Kidney epithelial cell (primary cell): ENCODE data around the gene MTCL3.

Experiments used
- DNase-seq: peaks from one replicate; pipeline ENCODE4 v3.0.0-alpha.2; 2010; ENCODE audit warnings: low read depth
- H3K27me3 ChIP-seq: 2 replicates; pipeline ENCODE4 v1.6.0; 2011; ENCODE audit warnings: low read length; ENCODE audit not compliant: control insufficient read depth, insufficient read depth
- H3K36me3 ChIP-seq: 2 replicates; pipeline ENCODE4 v1.5.1; 2011; ENCODE audit warnings: low read length; ENCODE audit not compliant: control insufficient read depth, insufficient read depth
- H3K4me3 ChIP-seq: 2 replicates; pipeline ENCODE4 v1.5.1; 2011; ENCODE audit warnings: low read depth, mild to moderate bottlenecking, control low read depth, low read length
- TF ChIP-seq, protein P1 (sequence below): IDR thresholded peaks from 2 replicates; pipeline ENCODE4 v1.5.1; 2011; ENCODE audit warnings: mild to moderate bottlenecking, moderate library complexity, low read length, control low read depth, inconsistent platforms; ENCODE audit not compliant: insufficient read depth, poor library complexity, severe bottlenecking

Gene MTCL3

GRCh38 chr6:127464161-127464880, 54.8 kb downstream of the MTCL3 start:
- Histone ChIP-seq H3K27me3 (no peaks in the 10 kb centered on the region), H3K4me3 (no peak overlapping the region), H3K36me3 (no peaks in the 10 kb centered on the region)
- TF ChIP-seq, protein P1, sequence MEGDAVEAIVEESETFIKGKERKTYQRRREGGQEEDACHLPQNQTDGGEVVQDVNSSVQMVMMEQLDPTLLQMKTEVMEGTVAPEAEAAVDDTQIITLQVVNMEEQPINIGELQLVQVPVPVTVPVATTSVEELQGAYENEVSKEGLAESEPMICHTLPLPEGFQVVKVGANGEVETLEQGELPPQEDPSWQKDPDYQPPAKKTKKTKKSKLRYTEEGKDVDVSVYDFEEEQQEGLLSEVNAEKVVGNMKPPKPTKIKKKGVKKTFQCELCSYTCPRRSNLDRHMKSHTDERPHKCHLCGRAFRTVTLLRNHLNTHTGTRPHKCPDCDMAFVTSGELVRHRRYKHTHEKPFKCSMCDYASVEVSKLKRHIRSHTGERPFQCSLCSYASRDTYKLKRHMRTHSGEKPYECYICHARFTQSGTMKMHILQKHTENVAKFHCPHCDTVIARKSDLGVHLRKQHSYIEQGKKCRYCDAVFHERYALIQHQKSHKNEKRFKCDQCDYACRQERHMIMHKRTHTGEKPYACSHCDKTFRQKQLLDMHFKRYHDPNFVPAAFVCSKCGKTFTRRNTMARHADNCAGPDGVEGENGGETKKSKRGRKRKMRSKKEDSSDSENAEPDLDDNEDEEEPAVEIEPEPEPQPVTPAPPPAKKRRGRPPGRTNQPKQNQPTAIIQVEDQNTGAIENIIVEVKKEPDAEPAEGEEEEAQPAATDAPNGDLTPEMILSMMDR = no peak
- no peak for DNase-seq

- H3K27me3 ChIP-seq = no peaks in the 10 kb centered on the region
- H3K36me3 ChIP-seq = no peaks in the 10 kb centered on the region
- TF ChIP-seq, protein P1 = no peak
- DNase-seq = no peak
- H3K4me3 ChIP-seq = no peak overlapping the region
Measured at GRCh38 chr6:127463056-127463455, 56.1 kb downstream of the MTCL3 start.

GRCh38 chr6:127462376-127462775, 56.8 kb downstream of the MTCL3 start:
- no peaks in the 10 kb centered on the region for H3K27me3 ChIP-seq
- no peak overlapping the region for H3K4me3 ChIP-seq
- TF ChIP-seq, protein P1 = no peak
- H3K36me3 ChIP-seq = no peaks in the 10 kb centered on the region
- no peak for DNase-seq

DNA sequence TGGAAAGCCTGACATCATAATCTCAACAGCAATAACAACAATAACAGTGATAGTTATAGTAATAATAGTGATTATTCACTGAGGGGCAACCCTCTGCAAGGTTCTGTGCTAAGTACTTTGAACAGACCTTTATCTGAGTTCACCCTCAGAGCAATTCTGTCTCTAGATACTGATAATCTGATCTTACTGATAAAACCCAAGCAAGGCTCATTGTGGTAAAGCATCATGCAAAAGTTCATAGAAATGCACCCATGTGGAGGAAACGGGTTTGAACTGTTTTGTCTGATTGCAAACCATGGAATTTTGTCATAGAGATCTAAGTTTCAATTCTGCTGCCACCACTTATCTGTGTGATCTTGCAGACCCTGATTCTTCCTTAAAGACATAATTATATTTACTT, 58.7 kb downstream of the MTCL3 start:
- Histone ChIP-seq H3K36me3 (no peaks in the 10 kb centered on the region), H3K27me3 (no peaks in the 10 kb centered on the region), H3K4me3 (no peak overlapping the region)
- TF ChIP-seq, protein P1 = no peak
- no peak for DNase-seq

DNA sequence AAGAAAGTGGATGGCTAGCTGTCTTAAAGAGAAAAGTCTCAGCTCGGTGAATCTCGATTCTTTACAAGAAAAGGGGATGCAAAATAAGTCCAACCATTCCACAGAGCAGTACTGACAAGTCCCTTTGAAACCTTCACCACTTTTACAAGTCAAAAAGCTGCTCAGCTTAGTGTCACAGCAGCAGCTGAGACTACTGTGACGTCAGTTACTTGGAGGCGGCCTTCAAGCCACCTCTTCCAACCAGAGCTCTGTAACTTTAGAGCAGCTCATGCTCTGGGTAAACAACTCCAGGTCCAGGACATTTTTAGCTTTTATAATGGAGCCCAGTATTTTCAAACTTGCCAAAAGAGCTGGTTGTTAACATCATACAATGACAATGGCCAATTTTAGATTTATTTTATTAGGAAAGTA, 59.9 kb downstream of the MTCL3 start, which contains the start of gene KIAA0408:
TSS of gene KIAA0408 (minus strand) at position 159 of the 411 bp plus-strand sequence. CDS start 5,408 bp downstream, outside the sequence.
- TF ChIP-seq, protein P1 = no peak
- DNase-seq = no peak
- no peak within 1 kb of the TSS for H3K4me3 ChIP-seq

DNA sequence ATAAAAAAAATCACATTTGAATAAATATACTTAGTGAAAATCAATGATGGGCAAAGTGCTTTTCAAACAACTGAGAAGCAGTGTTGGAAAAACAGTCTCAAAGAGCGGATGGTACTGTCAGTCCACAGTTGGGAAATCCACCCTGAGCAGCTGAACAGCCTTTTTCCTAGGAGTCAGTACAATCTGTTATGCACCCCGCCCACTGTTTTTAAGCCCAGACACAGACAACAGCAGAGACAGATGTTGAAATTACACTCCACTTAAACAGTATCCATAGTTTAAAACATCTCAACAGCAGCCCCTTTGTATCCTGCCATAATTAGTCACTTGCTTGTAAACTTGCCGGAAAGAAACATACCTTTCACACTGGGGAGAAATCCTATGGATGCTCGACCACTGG, 60.3 kb downstream of the MTCL3 start:
- Histone ChIP-seq H3K4me3 (no peak overlapping the region), H3K27me3 (no peaks in the 10 kb centered on the region), H3K36me3 (no peaks in the 10 kb centered on the region)
- TF ChIP-seq, protein P1 = no peak
- no peak for DNase-seq

More for the DNA sequence above, 59.9 kb downstream of the MTCL3 start, which contains the start of gene KIAA0408:
- Histone ChIP-seq H3K36me3 (no peaks in the 10 kb centered on the region), H3K27me3 (no peaks in the 10 kb centered on the region)
